ENCODE measurements around the gene DARS1.

- no peak for TF ChIP-seq CTCF (IDR thresholded peaks at IDR 0.05; ENCODE audit: low read depth, low read length)
- peak; percentile 89 for TF ChIP-seq EZH2phosphoT487 (IDR thresholded peaks at IDR 0.05; ENCODE audit: low read depth)
Measured at GRCh38 chr2:136019306-136019705, 33.9 kb upstream of the DARS1 start.
